Muscle of leg (tissue), 11 donors: ENCODE data around the gene PADI1. TPM values are rescaled to one million over a fixed set of nuclear protein-coding genes. Genes with fewer than 3 reads are reported as not detected.
A peak's percentile ranks its signal among the peaks of the same experiment; 100 is the strongest.

Experiments used
- DNase-seq: peaks from one replicate; pipeline ENCODE4 v3.0.0; 2013
- H3K27ac ChIP-seq: one replicate; pipeline ENCODE4 v1.5.1; 2013; ENCODE audit warnings: mild to moderate bottlenecking, low read length, control low read depth
- H3K27me3 ChIP-seq: one replicate; pipeline ENCODE4 v1.6.1; 2013; ENCODE audit warnings: low read length; ENCODE audit not compliant: control insufficient read depth, insufficient read depth
- H3K36me3 ChIP-seq: one replicate; pipeline ENCODE4 v1.6.1; 2013; ENCODE audit warnings: low read length; ENCODE audit not compliant: control insufficient read depth, insufficient read depth
- H3K4me1 ChIP-seq: one replicate; pipeline ENCODE4 v1.6.1; 2013; ENCODE audit warnings: low read length; ENCODE audit not compliant: control insufficient read depth, insufficient read depth
- H3K4me3 ChIP-seq: one replicate; pipeline ENCODE4 v1.5.1; 2013; ENCODE audit warnings: low read length, control low read depth
- H3K9me3 ChIP-seq: replicated peaks from 2 replicates; pipeline ENCODE4 v1.6.1; 2013; ENCODE audit warnings: low read depth, low read length; ENCODE audit not compliant: control insufficient read depth
- WGBS: methylation state at CpG from one replicate; pipeline ENCODE4 v1.1.5; 2013; ENCODE audit warnings: missing lambda C conversion rate; ENCODE audit not compliant: insufficient coverage; 5-methylcytosine and 5-hydroxymethylcytosine counted together
- polyA plus RNA-seq, 8 donors: library from polyadenylated mRNA; unstranded; fragments of 120-200 nt; gene quantifications; one replicate each; pipeline versions ENCODE4 v1.2.1 to v1.2.3, GENCODE V29; 2013; ENCODE audit warnings: inconsistent platforms in 1 of 8, low replicate concordance in 1 of 8; ENCODE audit not compliant: insufficient read length in 8 of 8, insufficient read depth in 1 of 8
- total RNA-seq: library from RNA; stranded (reverse); fragments of 120-200 nt; gene quantifications from one replicate; pipeline ENCODE4 v1.2.4, GENCODE V29; 2013

Gene PADI1
- total and polyA plus RNA-seq, 9 donors, result 0.13 to 0.91 (median 0.29) TPM

DNA sequence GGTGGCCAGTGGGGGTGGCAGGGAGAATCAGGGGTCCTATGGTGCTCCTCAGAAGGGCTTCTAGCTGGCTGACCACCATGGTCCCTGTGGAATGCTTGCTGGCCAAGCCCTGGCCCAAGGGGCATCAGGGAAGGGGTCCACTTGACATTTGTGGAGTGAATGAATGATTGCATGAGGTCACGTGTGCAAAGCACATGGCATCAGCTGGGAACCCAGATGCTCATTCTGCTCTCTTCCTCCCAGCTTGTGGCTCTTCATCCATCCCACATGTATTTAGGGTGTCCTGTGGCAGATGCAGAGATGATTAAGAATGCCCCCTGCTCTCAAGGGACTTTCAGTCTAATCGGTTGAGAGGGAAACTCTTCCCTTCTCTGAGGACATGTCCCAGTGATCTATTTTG, 76.0 kb downstream of the PADI1 start:
- Histone ChIP-seq H3K4me3 (no peak overlapping the region), H3K27me3 (peaks cover 6% of the 10 kb centered on the region), H3K9me3 (no peaks in the 10 kb centered on the region), H3K27ac (no peak overlapping the region), H3K36me3 (no peaks in the 10 kb centered on the region), H3K4me1 (no peaks in the 10 kb centered on the region)
- no peak for DNase-seq
- WGBS, result 60% methylated on average over 1 of the region's 2 CpGs

DNA sequence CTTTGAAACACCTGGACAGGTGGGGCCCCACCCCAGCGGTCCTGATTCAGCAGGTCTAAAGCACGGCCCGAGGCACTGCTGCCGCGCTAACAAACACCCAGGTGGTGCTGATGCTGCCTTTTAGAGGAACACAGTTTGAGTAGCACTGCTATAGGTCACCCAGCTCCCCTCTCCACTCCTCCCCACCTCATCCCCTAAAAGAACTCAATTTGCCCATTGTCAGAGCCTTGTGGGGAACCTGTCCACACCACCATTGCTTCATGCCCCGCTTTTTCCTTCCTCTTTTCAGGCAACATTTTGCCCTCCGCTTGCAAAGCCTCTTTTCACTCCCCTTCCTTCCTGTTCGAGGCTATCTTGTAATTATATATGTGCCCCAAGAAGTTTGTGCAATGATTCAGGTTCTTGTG, 76.8 kb downstream of the PADI1 start:
- Histone ChIP-seq H3K4me1 (no peaks in the 10 kb centered on the region), H3K9me3 (no peaks in the 10 kb centered on the region), H3K36me3 (no peaks in the 10 kb centered on the region), H3K27ac (no peak overlapping the region), H3K4me3 (no peak overlapping the region), H3K27me3 (peaks cover 9% of the 10 kb centered on the region)
- WGBS, result 60% methylated on average over 5 of the region's 8 CpGs
- DNase-seq, result peak; percentile 10

DNA sequence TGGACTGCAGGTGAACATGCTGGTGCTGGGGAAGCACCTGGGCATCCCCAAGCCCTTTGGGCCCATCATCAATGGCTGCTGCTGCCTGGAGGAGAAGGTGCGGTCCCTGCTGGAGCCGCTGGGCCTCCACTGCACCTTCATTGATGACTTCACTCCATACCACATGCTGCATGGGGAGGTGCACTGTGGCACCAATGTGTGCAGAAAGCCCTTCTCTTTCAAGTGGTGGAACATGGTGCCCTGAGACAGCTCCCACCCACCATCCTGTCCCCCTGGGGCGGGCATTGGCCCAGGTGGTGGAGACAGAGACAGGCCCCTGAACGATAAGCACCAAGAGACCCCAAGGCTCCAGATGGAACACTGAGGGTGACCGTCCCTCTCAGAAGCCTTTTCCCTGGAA, 77.9 kb downstream of the PADI1 start:
- no peak for DNase-seq
- Histone ChIP-seq H3K4me3 (no peak overlapping the region), H3K4me1 (no peaks in the 10 kb centered on the region), H3K27ac (no peak overlapping the region), H3K27me3 (peaks cover 9% of the 10 kb centered on the region), H3K36me3 (no peaks in the 10 kb centered on the region), H3K9me3 (no peaks in the 10 kb centered on the region)
- WGBS, result 89% methylated on average over 4 of the region's 5 CpGs

DNA sequence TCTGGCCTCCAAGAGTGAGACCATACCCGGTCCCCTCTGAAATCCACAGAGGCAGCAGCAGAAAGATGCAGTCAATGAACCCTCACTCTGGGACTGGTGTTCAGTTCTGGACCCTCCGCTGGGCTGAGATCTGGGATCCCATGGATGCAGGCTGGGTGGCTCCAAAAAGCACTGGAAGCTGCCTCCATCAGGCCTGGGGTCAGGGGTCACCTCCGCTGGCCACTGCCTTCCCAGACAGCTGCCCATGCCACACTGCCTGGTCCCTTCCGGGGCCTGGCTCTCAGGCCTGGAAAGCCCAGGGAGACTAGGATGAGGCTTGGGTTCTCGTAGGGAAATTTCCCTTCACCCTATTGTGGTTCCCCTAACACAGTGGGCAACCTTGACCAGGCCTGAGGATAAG, 81.7 kb downstream of the PADI1 start:
- no peaks in the 10 kb centered on the region for H3K36me3 ChIP-seq

DNA sequence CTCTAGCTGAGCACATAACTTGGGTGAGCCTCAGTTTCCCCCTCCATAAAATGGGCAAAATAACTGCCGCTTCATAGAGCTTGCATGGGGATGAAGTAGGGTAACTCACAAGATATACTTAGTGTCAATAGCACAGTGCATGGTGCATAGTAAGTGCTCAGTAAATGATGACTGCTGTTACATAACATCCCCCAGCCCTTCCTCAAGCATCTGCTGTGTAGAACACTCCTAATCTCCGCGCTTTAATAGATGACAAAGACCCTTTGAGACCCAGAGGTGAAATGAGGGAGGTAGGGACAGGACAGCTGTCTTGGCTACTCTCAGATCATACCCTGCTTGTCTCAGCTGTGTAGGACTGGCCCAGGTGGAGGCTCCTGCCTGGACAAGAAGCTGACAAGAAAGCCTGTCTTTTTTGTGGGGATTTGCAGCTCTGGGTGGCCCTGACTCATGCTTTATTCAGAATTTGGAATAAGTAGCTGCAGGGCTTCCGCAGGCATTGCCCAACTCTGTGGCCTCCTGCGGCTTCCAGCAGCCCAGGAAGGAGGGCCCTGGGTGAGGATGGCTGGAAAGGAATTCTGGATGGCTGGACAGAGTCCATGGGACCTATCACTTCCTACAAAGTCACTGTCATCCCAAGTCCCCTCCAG, 82.3 kb downstream of the PADI1 start:
- no peak overlapping the region for H3K4me3 ChIP-seq
- peaks cover 9% of the 10 kb centered on the region for H3K27me3 ChIP-seq
- H3K27ac ChIP-seq, result no peak overlapping the region
- no peaks in the 10 kb centered on the region for H3K9me3 ChIP-seq
- H3K36me3 ChIP-seq, result no peaks in the 10 kb centered on the region
- WGBS, result 100% methylated on average over 2 of the region's 5 CpGs
- H3K4me1 ChIP-seq, result no peaks in the 10 kb centered on the region
- no peak for DNase-seq

More for the DNA sequence above, 81.7 kb downstream of the PADI1 start:
- WGBS, result 94% methylated on average over 3 of the region's 5 CpGs
- Histone ChIP-seq H3K27ac (no peak overlapping the region), H3K27me3 (peaks cover 9% of the 10 kb centered on the region), H3K4me3 (no peak overlapping the region), H3K4me1 (no peaks in the 10 kb centered on the region), H3K9me3 (no peaks in the 10 kb centered on the region)
- DNase-seq, result no peak

DNA sequence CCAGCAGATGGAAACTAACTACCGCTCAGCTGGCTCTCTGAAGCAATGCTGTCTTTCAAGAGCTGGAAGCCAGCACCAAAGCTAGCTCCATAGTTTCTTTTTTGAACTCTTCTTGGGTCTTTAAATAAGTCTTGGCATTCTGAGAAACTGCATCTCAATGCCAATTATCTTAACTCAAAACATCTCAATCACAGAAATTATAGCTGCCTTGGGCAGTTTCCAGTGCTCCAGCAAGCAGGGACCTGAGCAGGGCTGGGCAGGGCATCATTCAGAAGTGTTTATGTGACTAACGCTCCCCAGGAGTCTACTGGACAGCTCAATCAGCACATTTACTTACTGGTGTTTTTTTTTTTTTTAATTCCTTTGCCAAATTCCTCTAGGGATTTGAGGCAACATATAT, 84.8 kb downstream of the PADI1 start:
- no peaks in the 10 kb centered on the region for H3K4me1 ChIP-seq
- no CpG with 5 or more reads among the region's 2 CpGs for WGBS
- H3K4me3 ChIP-seq, result no peak overlapping the region
- H3K9me3 ChIP-seq, result no peaks in the 10 kb centered on the region
- peak; percentile 11 for DNase-seq
- peaks cover 7% of the 10 kb centered on the region for H3K27me3 ChIP-seq
- H3K36me3 ChIP-seq, result no peaks in the 10 kb centered on the region
- no peak overlapping the region for H3K27ac ChIP-seq

DNA sequence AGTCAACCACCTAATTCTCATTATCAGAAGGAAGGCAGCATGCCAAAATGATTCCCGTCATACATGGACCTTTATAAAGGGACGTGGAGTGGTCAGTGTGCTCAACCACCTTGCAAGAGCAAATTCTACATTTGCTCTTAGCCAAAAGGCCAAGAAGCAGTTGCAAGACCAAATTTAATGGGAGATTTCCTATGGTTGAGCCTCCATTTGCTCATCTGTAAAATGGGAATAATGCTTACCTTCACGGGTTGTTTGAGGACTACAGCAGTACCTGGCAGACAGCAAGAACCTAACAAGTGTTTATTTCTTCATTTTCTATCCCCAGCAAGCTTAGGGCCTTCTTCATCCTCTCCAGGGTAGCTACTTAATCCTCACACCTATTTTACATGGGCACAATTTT, 85.6 kb downstream of the PADI1 start:
- Histone ChIP-seq H3K27ac (no peak overlapping the region), H3K9me3 (no peaks in the 10 kb centered on the region), H3K4me3 (no peak overlapping the region), H3K36me3 (no peaks in the 10 kb centered on the region), H3K27me3 (peaks cover 5% of the 10 kb centered on the region), H3K4me1 (no peaks in the 10 kb centered on the region)
- no peak for DNase-seq
- WGBS, result 100% methylated on average over 1 of the region's 3 CpGs

DNA sequence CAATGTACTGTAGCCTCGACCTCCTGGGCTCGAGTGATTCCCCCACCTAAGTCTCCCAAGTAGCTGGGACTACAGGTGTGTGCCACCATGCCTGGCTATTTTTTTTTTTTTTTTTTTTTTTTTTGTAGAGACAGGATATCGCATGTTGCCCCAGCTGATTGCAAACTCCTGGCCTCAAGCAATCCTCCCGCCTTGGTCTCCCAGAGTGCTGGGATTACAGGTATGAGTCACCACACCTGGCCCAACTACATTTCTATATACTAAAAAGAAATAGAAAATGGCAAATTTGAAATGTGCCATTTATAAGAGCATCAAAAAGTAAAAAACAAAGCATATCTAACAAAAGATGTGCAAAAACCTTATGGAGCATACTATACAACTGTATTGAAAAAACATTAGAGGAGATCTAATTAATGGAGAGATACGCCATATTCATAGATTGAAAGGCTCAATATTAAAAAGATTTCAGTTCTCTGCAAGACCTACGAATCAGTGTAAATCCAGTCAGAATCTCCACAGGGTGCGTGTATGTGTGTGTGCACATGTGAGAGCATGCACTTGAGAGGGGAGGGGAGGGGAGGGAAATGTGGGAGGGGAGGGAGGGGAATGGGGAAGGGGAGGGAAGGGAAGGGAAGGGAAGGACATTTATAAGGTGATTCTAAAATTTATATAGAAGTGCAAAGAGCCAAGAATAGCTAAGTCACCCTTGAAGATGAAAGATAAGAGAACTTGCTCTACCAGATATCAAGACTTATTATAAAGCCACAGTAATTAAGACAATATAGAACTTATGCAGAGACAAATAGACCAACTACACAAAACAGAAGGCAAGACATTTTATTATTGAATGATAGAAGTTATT, 87.6 kb downstream of the PADI1 start:
- peaks cover 2% of the 10 kb centered on the region for H3K27me3 ChIP-seq
- no peak for DNase-seq
- no peaks in the 10 kb centered on the region for H3K4me1 ChIP-seq
- H3K27ac ChIP-seq, result no peak overlapping the region
- WGBS, result no CpG with 5 or more reads among the region's 7 CpGs
- H3K4me3 ChIP-seq, result no peak overlapping the region
- no peaks in the 10 kb centered on the region for H3K9me3 ChIP-seq
- no peaks in the 10 kb centered on the region for H3K36me3 ChIP-seq

DNA sequence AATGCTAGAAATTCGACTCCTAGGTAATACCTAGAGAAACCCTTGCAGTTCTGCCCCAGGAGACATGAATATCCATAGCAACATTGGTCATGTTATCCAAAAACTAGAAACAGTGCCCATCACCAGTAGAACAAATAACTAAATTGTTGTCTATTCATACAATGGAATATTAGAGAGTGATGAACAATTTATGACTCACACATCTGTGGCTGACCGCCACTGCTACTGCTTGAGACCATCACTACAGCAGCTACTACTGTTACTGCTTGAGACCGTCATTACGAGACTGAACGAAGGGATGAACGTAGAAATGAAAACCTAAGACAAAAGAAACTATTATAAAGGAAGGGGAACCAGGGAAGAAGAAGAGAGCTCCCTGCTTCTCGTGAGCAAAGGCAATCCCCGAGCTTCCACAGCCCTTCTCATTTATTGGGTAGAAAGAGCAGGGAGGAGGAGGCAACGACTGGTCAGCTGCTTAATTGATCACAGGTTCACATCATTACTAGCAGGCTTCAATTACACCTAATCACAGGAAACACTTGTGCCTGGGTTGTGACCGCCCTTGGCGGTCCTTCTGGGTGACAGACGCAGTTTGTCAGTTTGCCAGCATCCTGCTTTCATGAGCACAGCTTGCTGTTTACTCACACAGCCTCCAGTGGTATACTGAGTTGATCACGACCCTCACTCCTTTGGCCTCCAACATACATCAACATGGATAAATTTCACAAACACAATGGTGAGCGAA, 88.9 kb downstream of the PADI1 start:
- DNase-seq, result no peak
- no peaks in the 10 kb centered on the region for H3K36me3 ChIP-seq
- no peak overlapping the region for H3K4me3 ChIP-seq
- no peak overlapping the region for H3K27ac ChIP-seq
- no peaks in the 10 kb centered on the region for H3K4me1 ChIP-seq
- WGBS, result 17% methylated on average over 5 of the region's 14 CpGs
- H3K9me3 ChIP-seq, result no peaks in the 10 kb centered on the region
- H3K27me3 ChIP-seq, result peaks cover 2% of the 10 kb centered on the region

DNA sequence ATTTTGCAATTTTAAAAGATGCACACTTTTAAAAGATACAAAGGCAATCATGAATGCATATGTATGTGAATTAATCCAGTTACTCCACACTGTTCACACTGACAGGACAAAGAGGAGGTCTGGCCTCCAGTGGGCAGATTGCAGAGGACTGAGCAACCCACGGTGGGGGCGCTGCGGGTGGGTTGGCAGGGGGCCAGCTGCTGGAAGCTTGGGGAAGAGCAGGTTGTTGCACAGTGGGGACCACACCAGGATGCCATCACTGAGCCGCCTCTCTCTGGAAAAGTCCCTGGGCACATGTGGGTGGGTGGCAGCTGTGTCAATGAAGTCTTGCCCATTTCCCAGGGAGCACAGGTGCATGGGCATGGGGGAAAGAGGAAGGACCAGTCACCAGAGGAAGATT, 90.4 kb downstream of the PADI1 start:
- Histone ChIP-seq H3K4me1 (no peaks in the 10 kb centered on the region), H3K36me3 (no peaks in the 10 kb centered on the region), H3K4me3 (no peak overlapping the region), H3K27ac (no peak overlapping the region), H3K27me3 (peaks cover 2% of the 10 kb centered on the region), H3K9me3 (no peaks in the 10 kb centered on the region)
- no peak for DNase-seq
- 66% methylated on average over 4 of the region's 4 CpGs for WGBS
